ENCODE data around the gene FGF22. TPM values are rescaled to one million over a fixed set of nuclear protein-coding genes. Genes with fewer than 3 reads are reported as not detected.
"Not testable (repeated sequence)": the region's sequence is repeated elsewhere in the genome, so short reads cannot be mapped to it uniquely, and the experiment has no call there.

The FGF22 gene
- total RNA-seq, 1 donor from 2014 or later = 0.62 TPM

GRCh38 chr19:660793-661426 is 21.2 kb downstream of the FGF22 start:
- no peak for DNase-seq

- no peak for DNase-seq
Observed at GRCh38 chr19:661427-662196, 21.9 kb downstream of the FGF22 start.

- DNase-seq = no peak
Observed at GRCh38 chr19:662207-662961, 22.7 kb downstream of the FGF22 start.

GRCh38 chr19:662962-663681 is 23.4 kb downstream of the FGF22 start, which contains the start of gene RNF126:
Gene RNF126 (minus strand): TSS chr19:663214. CDS start chr19:663121, 93 bp downstream.
- DNase-seq = peak; percentile 85

- no peak for DNase-seq
Observed at GRCh38 chr19:663682-664117, 24.0 kb downstream of the FGF22 start.

- peak; percentile 65 for DNase-seq
Observed at GRCh38 chr19:664913-665443, 25.3 kb downstream of the FGF22 start.

GRCh38 chr19:666985-667573 is 27.4 kb downstream of the FGF22 start:
- not testable (repeated sequence) for DNase-seq

- DNase-seq = not testable (repeated sequence)
Observed at GRCh38 chr19:668675-669434, 29.2 kb downstream of the FGF22 start.

GRCh38 chr19:670609-671075 is 31.0 kb downstream of the FGF22 start:
- no peak for DNase-seq

GRCh38 chr19:674282-675151 is 34.8 kb downstream of the FGF22 start:
- no peak for DNase-seq

- no peak for DNase-seq
Observed at GRCh38 chr19:676007-676338, 36.3 kb downstream of the FGF22 start.

GRCh38 chr19:676339-677105 is 36.8 kb downstream of the FGF22 start, which contains the start of gene FSTL3:
Gene FSTL3 (plus strand): TSS chr19:676392. CDS start chr19:676424, 32 bp downstream.
- no peak for DNase-seq

GRCh38 chr19:677201-677600 is 37.5 kb downstream of the FGF22 start:
- DNase-seq = no peak

GRCh38 chr19:677601-678436 is 38.1 kb downstream of the FGF22 start:
- DNase-seq = no peak

GRCh38 chr19:678791-679388 is 39.2 kb downstream of the FGF22 start:
- DNase-seq = no peak

GRCh38 chr19:679418-680286 is 40.0 kb downstream of the FGF22 start:
- peak; percentile 44 for DNase-seq

All from occipital lobe (tissue), 2 donors.